HG03469 (cell line): ENCODE data around the gene SMARCAL1.
A peak's percentile ranks its signal among the peaks of the same experiment; 100 is the strongest.
"Not testable (repeated sequence)": the region's sequence is repeated elsewhere in the genome, so short reads cannot be mapped to it uniquely, and the experiment has no call there.

Source experiments
- ATAC-seq: cut with Tn5 transposase; IDR thresholded peaks from one replicate; pipeline ENCODE4 v1.9.1; 2021; ENCODE audit warnings: mild to moderate bottlenecking, moderate library complexity, moderate number of reproducible peaks; ENCODE audit not compliant: unreplicated experiment

The SMARCAL1 gene

DNA sequence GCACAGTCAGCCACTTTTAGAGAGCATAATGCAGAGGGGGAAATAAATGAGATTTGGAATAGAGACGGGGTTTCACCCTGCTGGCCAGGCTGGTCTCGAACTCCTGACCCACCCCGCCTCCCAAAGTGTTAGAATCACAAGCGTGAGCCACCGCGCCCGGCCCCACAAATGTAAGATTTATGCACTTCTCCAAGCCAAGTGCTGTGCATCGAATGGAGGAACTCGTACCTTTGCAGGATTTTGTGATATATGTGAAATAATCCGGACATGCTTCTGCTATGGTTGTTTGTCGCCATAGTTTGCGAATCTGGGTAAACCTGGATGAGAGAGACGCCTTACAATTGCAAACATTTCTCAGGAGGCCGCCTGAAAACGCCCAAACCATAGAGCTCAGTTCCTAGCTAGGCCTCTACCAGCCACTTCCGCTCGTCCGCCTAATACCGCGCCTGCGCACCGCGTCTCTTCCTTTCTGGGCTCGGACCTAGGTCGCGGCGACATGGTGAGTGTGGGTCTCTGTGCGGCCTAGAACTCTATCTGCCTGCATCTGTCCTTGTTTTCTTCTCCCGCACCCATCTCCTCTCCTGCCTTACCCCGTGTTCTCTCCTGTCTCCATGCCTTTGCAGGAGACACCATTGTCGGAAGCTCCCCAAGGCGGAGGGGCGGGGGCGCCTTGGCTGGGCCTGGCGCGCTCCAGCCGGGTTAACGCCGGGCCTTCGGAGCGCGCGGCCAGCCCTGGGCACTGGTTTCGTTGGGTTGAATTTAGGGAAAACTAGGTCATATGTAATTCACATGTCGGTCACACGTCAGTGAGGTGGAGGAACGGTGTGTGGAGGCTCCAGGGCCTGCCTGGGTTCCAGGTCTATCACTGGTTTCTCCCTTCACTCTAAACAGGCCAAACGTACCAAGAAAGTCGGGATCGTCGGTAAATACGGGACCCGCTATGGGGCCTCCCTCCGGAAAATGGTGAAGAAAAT is 86.4 kb downstream of the SMARCAL1 start, which contains the start of gene RPL37A:
Gene RPL37A, plus strand, starts transcription at position 466 of the 974 bp plus-strand sequence. Its CDS starts 31 bp downstream, at position 497.
- ATAC-seq = peak; percentile 81

DNA sequence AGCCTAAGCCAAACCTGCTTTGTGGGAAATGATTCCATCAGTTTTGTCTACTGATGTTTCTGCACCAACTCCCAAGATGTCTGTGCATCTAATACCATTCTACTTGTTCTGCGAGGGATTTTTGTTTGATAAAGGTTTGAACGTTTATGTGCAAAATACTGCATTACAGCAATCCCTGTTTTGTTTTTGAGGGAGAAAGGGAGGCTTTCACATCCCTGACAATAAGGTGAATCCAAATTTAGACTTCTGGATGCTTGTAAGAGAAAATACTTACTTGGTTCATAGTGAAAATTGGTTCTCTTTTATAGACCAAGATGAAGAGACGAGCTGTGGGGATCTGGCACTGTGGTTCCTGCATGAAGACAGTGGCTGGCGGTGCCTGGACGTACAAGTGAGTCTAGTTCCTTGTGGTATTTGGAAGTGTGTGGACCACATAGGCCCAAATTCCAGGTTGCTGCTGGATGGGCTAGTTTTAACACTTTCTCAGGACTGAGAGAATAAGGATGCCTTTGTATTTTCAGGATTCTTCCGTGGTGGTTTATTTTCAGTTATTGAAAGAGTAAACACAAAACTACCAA is 87.4 kb downstream of the SMARCAL1 start:
- ATAC-seq = no peak

DNA sequence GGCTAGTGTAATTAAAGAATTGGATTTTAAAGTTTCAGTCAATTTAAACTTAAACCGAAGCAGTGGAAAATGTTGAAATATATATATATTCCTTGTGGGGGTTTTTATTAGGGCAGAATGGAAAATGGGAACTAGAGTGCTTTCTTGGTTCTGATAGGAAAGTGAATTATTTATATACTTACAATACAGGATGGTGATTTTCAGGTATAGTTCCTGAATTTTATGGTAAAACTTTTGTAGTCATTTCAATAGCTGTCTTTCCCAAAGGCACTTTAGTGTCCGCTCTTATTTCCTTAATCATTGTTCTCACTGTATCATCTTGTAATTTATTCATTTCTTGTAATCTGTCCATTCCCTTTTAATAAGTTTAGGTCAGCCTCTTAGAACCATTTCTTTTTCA is 88.3 kb downstream of the SMARCAL1 start:
- ATAC-seq = no peak

DNA sequence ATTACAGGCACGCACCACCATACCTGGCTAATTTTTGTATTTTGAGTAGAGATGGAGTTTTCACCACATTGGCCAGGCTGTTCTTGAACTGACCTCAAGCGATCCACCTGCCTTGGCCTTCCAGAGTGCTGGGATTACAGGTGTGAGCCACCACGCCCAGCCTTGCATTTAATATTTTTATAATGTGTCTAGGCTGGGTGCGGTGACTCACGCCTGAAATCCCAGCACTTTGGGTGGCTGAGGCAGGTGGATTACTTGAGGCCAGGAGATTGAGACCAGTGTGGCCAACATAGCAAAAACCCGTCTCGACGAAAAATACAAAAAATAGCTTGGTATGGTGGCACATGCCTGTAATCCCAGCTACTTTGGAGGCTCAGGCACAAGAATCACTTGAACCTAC is 89.6 kb downstream of the SMARCAL1 start:
- ATAC-seq = no peak

DNA sequence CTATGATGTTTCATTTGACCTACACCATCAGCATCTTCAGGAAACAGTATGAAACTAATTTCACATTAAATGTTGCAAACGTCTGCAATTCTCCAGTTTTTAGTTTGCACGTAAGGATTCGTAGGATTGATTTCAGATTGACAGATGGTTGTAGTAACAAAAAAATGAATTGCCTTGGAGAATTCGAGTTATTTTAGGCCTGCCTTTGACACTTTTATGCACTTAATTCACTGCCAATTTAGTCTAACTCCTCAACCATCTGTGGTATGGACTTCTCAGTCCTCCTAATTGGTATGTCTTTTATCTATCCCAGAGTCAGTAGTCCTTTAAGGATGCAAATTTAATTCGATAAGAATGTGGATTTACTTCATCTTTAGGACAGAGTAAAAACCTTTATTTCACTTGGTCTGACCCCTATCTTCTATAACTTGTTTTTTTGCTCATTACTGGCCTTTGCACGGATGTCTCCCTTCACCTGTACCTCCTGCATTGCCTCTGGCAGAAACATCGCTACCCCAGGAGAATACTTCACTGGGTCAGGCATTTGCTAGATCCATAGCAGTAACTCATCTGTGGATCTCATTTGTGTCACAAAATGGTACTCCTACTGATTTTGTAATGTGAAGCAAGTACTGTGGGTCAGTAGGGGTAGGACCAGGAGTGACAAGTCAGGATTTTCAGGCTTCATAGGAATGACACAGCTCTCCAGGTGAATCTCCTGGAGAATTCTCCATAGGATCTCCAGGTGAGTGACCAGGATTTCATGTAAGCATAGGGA is 90.3 kb downstream of the SMARCAL1 start:
- no peak for ATAC-seq

DNA sequence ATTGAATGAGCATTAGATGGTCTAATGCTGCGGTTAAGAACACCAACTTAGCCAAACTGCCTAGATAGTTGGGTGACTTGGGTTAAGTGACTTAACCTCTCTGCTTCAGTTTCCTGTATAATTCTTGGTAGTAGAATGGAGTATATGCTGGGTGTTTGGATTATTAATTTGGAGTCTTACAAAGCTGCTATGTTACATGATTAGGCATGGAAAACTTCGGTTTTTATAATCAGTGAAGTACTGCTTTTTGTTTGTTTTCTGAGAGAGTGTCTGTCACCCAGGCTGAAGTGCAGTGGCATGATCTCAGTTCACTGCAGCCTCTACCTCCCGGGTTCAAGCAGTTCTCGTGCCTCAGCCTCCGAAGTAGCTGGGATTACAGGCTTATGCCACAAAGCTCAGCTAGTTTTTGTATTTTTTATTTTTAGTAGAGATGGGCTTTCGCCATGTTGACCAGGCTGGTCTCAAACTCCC is 90.9 kb downstream of the SMARCAL1 start:
- no peak for ATAC-seq

DNA sequence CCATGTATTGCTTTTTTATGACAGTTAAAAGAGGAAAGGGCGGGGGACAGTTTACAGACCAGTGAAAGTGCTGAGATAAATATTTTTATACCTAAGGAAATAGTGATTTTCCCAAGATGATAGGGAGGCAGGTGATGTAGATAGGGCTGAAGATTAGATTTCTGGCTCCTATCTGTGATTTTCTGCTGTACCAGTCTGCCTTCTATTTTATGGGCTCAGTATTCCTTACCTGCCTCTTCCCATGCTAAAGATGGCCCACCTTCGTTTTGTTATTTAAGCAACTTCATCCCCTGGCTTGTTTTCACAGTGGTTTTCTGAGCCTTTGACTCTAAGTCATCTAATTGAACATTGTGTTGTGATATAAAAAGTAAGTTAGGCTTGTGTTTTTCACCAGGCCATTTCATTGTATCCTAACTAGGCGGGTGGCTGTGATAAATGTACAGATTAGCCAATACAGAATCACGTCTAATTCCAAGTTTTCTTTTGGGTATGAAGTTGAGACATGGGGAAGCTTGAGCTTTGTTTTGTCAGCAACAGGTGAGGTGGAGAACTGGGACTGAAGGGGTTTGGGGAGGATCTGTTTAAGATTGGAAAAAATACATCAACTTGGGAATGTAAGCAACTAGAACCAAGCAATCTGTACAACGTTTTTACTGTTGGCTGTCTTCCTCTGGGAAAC is 91.6 kb downstream of the SMARCAL1 start:
- no peak for ATAC-seq

DNA sequence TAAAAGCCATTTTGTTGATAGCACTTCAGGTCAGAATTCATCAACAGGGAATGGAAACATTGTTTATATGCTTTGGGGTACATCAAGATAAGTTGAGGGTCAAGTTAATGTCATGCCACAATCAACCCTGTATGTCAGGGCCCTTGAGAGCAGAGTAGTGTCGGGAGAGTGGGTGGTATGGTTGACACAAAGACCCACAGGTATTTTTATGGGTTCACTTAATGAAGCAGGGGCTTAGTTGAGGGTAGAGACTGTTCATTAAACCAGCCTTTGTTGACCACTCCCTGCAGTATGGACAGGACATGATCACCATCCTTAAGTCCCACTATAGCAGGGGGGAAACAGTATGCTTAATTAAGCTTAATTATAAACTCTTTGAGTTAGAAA is 92.1 kb downstream of the SMARCAL1 start:
- no peak for ATAC-seq

DNA sequence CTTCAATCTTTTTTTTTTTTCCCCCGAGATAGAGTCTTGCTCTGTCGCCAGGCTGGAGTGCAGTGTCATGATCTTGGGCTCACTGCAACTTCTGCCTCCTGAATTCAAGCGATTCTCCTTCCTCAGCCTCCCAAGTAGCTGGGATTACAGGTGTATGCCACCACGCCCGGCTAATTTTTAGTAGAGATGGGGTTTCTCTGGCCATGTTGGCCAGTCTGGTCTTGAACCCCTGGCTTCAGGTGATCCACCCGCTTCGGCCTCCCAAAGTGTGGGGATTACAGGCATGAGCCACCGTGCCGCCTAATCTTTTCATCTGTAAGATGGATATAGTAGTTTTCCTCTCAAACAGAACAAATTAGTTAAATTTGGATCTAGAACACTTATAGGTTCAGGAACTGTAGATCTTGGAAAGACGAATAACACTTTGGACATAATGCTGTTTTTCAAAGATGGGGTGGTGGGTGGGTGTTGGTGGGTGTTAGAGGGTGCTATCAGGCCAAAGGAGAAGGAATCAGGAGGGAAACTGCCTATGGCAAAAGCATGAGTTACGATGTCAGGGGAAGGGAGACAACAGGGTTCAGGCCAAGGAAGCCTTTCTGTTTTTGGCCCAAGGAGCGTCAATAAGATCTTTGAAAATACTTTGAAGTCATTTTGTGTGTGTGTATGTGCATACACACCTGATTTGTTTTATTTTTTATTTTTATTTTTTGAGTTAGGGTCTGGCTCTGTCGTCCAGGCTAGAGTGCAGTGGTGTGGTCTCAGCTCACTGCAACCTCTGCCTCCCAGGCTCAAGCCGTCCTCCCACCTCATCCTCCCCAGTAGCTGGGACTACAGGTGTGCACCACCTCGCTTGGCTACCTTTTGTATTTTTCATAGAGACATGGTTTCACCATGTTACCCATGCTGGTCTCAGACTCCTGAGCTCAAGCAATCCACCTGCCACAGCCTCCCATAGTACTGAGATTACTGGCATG is 93.1 kb downstream of the SMARCAL1 start:
- no peak for ATAC-seq

DNA sequence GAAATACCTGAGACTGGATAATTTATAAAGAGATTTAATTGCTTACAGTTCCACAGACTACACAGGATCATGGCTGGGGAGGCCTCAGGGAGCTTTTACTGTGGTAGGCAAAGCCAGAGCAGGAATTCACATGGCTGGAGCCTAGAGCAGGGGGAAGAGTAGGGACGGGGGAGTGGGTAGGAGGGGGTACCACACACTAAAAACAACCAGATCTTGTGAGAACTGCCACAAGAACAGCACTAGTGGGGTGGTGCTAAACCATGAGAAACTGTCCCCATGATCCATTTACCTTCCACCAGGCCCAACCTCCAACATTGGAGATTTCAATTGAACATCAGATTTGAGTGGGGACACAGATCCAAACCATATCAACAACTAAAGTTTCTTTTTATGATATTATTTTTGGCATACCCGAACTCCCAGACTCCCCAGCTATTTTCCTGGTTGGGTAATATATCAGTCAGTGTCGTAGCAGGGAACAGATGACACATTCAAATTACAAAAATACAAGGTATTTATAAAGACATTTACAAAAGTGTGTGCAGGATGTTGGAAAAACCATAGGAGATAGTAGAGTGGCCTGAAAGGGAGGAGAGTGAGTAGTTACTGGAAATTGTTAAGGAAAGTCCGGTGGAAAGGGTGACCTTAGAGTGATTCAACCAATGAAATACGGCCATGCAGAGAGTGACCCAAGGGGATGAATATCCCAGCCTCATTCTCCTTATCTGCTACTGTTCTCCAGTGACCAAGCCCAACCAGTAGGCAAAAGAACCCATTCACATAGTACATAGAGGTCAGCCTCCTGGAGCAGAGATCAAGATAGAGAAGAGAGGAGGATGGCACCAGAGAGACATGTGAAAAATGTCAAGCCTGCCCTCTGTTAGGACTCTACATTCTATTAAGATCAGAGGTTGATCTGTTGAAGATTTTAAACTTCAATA is 95.2 kb downstream of the SMARCAL1 start:
- ATAC-seq = no peak

DNA sequence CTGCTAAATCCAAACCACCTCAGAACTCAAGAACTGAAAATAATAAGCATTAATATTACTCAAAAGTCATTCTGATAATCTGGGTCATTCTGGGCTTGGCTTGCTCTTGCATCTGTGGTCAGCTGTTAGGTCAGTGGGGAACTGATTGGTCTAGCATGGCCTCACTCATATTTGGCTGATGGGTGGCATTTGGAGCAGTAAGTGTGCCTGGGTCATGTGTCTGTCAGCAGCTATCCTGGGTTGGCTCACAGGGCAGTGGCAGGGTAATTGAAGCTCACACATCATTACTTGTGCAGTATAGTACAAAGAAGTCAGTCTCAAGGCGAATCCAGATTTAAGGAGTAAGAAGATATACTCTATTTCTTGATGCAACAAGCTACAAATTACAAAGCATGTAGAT is 95.9 kb downstream of the SMARCAL1 start:
- ATAC-seq = no peak

DNA sequence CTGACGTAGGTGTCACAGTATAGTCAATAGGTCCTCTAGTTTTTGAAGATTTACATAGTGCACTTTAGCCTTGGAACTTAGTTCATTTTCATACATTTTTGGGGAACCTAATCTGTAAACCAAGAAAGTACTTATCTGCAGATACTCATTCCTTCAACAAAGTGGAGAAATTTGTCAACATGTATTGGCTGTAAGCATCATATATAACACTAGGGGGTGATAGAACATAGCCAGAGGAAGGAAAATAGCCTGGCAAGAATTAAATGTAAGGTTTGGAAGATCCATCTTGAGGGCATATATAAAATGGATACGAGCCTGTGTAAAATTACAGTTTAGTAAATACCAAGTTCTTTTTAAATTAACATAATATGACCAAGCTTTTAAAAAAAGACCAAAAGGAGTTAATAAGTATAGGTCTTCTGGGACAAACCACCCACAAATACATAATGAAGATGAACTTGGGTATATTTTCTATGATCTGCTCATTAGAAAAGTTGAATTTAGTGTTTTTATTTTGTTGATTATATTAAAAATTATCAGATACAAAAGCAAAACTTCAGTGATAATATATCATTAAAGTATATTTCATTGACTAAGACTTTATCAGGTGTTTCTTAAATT is 104.6 kb downstream of the SMARCAL1 start:
- no peak for ATAC-seq

DNA sequence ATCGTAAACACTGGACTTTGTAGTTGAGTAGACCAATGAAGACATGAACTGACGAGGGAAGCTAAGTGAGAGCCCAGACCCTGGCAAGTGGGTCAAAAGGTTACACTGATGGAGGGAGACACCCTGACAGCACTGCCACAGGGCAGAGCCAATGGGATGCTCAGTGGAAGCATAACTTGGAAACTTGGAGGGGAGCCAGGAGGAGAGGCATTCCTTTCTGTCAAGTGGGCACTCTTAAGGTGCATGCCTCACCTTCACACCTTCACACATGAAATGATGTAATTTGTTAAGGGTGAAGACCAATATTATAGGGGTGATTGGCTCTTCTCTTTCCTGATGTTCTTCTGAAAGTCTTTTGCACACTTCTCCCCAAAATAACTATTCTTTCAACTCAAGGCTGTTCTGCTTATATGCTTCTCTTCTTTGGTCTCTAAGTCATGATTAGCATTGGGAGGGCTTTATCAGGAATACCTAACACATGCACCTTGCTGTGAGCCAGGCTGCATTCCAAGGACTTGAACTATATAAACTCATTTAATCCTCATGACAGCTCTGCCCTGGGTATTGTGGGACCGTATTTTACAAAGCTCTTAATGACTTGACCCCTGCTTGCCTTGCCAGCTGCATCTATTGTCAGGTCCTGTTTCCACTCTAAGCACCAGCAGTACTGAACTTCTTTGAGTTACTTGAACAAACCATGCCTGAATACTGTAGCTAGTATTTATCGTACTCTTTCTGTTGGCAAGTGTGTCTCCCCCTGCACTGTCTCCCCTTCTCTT is 105.4 kb downstream of the SMARCAL1 start:
- ATAC-seq = no peak

DNA sequence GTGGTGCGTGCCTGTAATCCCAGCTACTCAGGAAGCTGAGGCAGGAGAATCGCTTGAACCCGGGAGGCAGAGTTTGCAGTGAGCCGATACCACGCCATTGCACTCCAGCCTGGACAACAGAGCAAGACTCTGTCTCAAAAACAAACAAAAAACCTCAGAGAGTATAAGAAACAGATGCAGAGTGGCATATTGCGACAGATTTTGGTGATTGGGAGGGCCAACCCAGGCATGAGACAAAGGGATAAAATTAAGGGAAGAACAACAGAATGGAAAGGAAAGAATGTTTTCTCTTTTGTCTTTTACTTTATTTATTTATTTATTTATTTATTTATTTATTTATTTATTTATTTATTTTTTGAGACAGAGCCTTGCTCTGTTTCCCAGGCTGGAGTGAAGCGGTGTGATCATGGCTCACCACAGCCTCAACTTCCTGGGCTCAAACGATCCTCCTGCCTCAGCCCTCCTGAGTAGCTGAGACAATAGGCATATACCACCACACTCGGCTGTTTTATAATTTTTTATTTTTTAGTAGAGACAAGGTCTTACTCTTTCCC is 106.4 kb downstream of the SMARCAL1 start:
- not testable (repeated sequence) for ATAC-seq

DNA sequence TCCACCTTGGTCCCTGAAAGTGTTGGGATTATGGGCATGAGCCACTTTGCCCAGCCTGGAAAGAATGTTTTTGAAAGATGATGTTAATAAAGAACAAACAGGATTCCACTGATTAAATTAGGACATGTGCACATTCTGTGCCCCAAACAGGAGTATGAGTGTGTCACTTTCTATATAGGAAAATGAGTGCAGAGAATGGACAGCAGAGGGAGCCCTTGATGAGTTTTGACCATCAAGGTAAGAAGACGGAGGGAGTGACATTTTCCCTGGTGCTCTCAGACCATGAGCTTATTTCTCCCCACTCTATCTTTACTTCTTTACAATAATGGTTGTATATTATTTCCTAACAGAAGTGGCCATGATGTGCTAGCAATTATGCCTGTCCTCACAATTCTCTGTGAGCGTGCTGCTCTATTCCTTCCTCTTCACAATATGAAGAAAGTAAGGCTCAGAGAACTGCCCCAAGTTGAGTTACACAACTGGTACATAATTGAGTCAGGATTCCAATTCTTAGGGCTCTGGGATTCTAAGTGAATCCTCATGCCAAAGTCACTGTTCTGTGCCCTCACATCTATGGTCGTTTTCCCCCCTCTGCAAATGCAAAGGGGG is 107.0 kb downstream of the SMARCAL1 start:
- ATAC-seq = no peak

DNA sequence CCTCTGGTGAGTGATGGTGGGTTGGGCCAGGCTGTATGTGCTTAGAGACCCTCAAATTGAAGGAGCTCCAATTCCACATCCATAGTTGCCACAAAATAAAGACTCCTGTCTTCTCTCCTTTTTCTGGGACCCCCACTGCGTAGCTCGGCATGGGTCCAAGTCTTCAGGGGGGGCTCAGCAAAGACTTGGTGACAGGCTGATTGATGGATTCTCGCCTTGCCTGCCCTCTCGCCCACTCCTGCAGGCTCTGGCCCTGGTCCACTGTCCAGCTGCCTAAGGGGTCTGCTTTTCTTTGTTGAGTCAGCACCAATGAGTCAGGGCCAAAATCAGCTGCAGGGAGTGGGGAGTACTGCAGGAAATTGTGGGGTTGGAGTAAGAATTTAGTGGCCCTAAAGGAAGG is 107.8 kb downstream of the SMARCAL1 start:
- ATAC-seq = no peak
